ENCODE data around the gene ALDH3A1.

The ALDH3A1 gene

GRCh38 chr17:19706791-19707727, 41.0 kb downstream of the ALDH3A1 start:
- H3K27me3 Mint-ChIP-seq (ENCODE audit: low read depth): no peaks in the 10 kb centered on the region

GRCh38 chr17:19705771-19706770, 42.0 kb downstream of the ALDH3A1 start:
- H3K9me3 Mint-ChIP-seq: no peaks in the 10 kb centered on the region
- TF ChIP-seq CTCF (IDR thresholded peaks at IDR 0.05; ENCODE audit: unreplicated experiment in 3 of 3): no peak
- H3K4me1 Mint-ChIP-seq: peaks cover 31% of the 10 kb centered on the region
- H3K27me3 Mint-ChIP-seq (ENCODE audit: low read depth): no peaks in the 10 kb centered on the region
- H3K27ac Mint-ChIP-seq: peak overlapping the region in 1 of 3 experiments; percentile 45
- no peaks in the 10 kb centered on the region for H3K36me3 Mint-ChIP-seq (ENCODE audit: low read depth)
- H3K4me3 Mint-ChIP-seq: no peak overlapping the region

More at GRCh38 chr17:19706791-19707727, 41.0 kb downstream of the ALDH3A1 start:
- Mint-ChIP-seq H3K27ac (peak overlapping the region in 1 of 3 experiments; percentile 20), H3K36me3 (ENCODE audit: low read depth) (no peaks in the 10 kb centered on the region), H3K4me1 (peaks cover 26% of the 10 kb centered on the region), H3K4me3 (no peak overlapping the region), H3K9me3 (no peaks in the 10 kb centered on the region)
- TF ChIP-seq CTCF (IDR thresholded peaks at IDR 0.05; ENCODE audit: unreplicated experiment in 3 of 3): no peak

GRCh38 chr17:19705201-19705600, 42.9 kb downstream of the ALDH3A1 start:
- Mint-ChIP-seq H3K9me3 (no peaks in the 10 kb centered on the region), H3K4me1 (peaks cover 31% of the 10 kb centered on the region), H3K27me3 (ENCODE audit: low read depth) (no peaks in the 10 kb centered on the region), H3K36me3 (ENCODE audit: low read depth) (no peaks in the 10 kb centered on the region), H3K4me3 (no peak overlapping the region), H3K27ac (no peak overlapping the region)
- no peak for TF ChIP-seq CTCF (IDR thresholded peaks at IDR 0.05; ENCODE audit: unreplicated experiment in 3 of 3)

GRCh38 chr17:19703828-19704613, 44.1 kb downstream of the ALDH3A1 start:
- H3K4me1 Mint-ChIP-seq: peaks cover 31% of the 10 kb centered on the region
- H3K4me3 Mint-ChIP-seq: peak overlapping the region; percentile 36 to 67 (median 43)
- H3K27ac Mint-ChIP-seq: peak overlapping the region; percentile 92 to 99 (median 97)
- no peaks in the 10 kb centered on the region for H3K36me3 Mint-ChIP-seq (ENCODE audit: low read depth)
- H3K9me3 Mint-ChIP-seq: no peaks in the 10 kb centered on the region
- no peaks in the 10 kb centered on the region for H3K27me3 Mint-ChIP-seq (ENCODE audit: low read depth)
- no peak for TF ChIP-seq CTCF (IDR thresholded peaks at IDR 0.05; ENCODE audit: unreplicated experiment in 3 of 3)

GRCh38 chr17:19703106-19703827, 44.8 kb downstream of the ALDH3A1 start:
- Mint-ChIP-seq H3K27me3 (ENCODE audit: low read depth) (no peaks in the 10 kb centered on the region), H3K4me3 (peak overlapping the region in 2 of 3 experiments; percentile 43 to 67), H3K4me1 (peaks cover 31% of the 10 kb centered on the region), H3K27ac (peak overlapping the region; percentile 92 to 99 (median 97)), H3K9me3 (no peaks in the 10 kb centered on the region), H3K36me3 (ENCODE audit: low read depth) (no peaks in the 10 kb centered on the region)
- no peak for TF ChIP-seq CTCF (IDR thresholded peaks at IDR 0.05; ENCODE audit: unreplicated experiment in 3 of 3)
